ENCODE results near the gene NDRG3.
"Not testable (repeated sequence)": the region's sequence is repeated elsewhere in the genome, so short reads cannot be mapped to it uniquely, and the experiment has no call there.

NDRG3 gene

DNA sequence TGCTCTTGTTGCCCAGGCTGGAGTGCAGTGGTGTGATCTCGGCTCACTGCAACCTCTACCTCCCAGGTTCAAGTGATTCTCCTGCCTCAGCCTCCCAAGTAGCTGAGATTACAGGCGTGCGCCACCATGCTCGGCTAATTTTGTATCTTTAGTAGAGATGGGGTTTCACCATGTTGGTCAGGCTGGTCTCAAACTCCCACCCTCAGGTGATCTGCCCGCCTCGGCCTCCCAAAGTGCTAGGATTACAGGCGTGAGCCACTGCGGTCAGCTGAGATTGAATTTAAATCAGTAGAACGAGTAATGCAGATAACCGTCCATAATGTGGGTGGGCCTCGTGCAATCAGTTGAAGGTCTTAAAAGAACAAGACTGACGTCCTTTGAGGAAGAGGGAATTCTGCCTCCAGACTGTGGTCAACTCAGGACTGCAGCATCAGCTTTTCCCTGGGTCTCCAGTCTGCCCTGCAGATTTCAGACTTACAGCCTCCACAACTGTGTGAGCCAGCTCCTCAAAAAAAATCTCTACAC lies 107.0 kb downstream of the NDRG3 start:
- not testable (repeated sequence) for DNase-seq

DNA sequence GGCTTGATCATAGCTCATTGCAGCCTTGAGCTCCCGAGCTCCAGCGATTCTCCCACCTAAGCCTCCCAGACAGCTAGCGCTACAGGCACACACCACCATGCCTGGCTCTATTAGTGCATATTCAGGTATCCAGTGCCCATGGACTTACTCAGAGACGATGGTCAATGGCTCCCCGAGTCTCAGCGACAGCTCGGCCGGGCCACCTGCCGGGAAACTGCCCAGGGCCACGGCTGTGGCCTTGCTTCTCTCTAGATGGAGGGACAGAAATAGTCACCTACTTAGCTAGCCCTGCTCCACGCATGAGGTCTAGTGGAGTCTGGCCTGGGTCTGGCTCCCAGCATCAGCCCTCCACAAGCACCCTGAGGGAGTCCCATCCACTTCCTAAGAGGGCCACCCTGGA lies 111.5 kb downstream of the NDRG3 start:
- DNase-seq = no peak

GRCh38 chr20:36633285-36633772 lies 112.6 kb downstream of the NDRG3 start:
- no peak for DNase-seq

DNA sequence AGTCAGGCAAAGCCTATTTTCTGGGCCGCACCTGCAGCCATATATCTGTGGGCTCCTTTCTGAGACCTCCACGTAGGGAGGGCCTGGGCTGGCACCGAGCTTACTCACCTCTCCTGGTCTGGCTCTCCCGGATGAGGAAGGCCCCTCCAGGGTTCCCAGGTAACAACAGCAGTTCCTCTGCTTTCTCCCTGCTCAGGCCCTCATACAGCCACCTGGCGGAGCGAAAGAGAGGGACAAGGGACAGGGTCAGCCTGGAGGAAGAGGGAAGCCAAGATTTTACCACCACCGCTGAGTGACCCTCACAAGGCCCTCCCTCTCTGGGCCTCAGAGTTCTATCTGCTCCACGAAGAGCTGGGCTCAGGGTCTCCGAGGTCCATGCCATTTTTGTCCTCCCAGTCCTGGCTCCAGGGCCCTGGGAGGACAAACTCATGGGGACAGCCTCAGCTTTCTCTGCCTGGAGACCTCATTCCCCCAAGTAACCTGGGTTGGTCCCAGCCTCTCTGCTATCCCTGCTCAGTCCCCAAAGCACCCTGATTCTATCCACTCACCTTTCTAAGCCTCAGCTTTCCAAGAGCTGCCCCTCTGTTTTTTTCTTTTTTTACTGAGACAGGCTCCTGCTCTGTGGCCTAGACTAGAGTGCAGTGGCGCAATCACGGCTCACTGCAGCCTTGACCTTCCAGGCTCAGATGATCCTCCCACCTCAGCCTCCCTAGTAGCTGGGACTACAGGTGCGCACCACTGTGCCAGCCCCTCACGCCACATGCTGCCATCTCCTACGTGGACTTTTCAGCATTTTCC lies 113.2 kb downstream of the NDRG3 start:
- DNase-seq = no peak

DNA sequence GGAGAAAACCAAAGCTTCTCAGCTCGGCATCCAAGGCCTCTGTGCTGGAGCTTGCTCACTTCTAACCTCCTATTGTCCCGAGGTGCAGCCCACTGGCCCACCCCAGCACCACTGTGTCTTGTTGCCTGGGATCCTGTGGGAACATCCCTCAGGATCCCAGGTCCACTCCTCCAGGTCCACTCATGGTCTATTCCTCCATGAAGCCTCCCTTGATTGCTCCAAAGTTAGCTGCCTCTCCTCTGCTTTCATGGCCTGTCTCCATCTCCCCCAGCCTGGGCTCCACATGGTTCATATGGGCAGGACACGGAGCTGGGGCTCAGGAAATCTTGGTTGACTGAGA lies 113.8 kb downstream of the NDRG3 start:
- DNase-seq = no peak

DNA sequence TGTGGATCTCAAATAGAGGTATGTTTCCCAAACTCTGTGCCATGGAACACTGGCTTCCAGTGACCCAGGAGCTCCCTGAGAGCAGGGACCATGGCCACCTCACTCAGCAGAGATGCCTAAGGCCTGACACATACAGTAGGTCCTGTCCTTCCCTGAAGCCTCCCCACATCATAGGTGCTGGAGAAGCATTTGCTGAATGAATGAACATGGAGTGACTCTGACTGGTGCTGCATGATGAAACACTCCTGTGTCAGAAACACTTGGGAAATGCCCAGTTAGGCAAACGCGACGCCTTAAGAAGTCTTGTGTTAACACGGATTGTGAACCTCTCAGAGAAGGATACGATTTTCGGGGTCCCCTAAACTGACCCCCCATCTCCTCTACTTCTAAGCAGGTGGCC lies 114.2 kb downstream of the NDRG3 start:
- DNase-seq = no peak

DNA sequence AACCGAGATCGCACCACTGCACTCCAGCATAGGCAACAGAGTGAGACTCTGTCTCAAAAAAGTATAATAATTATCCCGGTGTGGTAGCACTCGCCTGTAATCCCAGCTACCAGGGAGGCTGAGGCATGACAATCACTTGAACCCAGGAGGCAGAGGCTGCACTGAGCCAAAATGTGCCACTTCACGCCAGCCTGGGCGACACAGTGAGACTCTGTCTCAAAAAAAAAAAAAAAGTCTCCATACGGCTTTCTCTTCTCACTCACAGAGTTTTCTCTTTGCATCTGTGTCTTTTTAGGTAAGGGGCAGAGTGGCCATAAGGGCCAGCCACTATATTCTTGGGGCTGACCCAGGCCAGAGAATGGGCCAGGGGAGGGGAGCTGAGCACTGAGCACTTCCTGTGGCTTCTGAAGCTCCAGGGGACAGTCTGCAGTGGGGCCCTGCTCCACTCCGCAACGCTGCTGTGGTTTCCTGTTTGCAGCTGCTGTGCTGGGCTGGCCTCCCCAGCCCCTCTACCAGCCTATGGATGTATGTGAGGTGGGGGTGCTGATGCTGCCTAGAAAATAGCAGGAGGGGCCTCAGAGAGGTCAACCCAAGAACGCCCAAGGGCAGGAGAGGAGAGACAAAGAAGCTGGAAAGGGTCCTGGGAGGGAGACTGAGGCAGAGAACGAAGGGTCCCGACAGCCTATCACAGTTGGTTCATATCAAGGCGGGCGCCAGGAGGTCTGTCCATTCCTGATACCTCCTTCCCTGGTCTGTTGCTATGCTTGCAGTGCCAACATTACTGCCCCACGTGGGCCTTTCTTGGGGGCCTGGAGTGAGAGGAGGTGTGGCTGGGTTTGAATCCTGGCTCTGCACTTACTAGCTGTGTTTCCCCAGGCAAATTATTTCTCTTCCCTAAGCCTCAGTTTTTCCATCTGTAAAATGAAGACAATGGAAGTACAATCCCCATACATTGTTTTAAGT lies 115.9 kb downstream of the NDRG3 start:
- DNase-seq = no peak

- DNase-seq = no peak
These were observed 117.8 kb downstream of the NDRG3 start for GRCh38 chr20:36628076-36628475.

DNA sequence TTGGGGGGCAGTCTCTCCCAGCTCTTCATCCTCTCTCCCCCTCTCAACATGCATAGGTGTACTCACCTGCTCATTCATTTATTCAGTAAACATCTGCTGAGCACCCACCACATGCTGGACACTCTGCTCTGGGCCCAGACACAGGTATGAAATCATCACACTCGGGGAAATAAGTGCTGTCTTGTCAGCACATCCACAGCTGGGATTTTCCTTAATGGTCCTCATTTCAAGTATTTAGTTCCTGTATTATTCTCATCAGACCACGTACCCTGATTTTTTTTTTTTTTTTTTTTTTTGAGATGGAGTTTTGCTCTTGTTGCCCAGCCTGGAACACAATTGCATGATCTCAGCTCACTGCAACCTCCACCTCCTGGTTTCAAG lies 121.0 kb downstream of the NDRG3 start:
- DNase-seq = no peak

- no peak for DNase-seq
These were observed 121.6 kb downstream of the NDRG3 start for GRCh38 chr20:36624068-36624943.

- DNase-seq = no peak
These were observed 122.4 kb downstream of the NDRG3 start for GRCh38 chr20:36623444-36623843.

DNA sequence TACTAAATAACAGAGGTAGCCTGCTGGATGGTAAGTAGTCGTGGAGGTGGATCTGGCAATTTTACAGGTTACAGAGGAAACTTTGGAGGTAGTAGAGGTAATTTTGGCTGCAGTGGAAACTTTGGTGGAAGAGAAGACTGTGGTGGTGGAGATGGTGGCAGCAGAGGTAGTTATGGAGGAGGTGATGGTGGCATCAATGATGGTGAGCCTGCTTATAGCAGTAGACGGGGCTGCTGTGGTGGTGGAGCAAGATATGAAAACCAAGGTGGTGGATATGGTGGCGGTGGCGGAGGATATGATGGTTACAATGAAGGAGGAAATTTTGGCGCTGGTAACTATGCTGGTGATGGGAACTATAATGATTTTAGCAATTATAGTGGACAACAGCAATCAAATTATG lies 125.0 kb downstream of the NDRG3 start:
- DNase-seq = no peak

- peak in 1 of 2 experiments; percentile 57 for DNase-seq
These were observed 130.9 kb downstream of the NDRG3 start for GRCh38 chr20:36614781-36615557.

GRCh38 chr20:36613974-36614373 lies 131.9 kb downstream of the NDRG3 start:
- no peak for DNase-seq

DNA sequence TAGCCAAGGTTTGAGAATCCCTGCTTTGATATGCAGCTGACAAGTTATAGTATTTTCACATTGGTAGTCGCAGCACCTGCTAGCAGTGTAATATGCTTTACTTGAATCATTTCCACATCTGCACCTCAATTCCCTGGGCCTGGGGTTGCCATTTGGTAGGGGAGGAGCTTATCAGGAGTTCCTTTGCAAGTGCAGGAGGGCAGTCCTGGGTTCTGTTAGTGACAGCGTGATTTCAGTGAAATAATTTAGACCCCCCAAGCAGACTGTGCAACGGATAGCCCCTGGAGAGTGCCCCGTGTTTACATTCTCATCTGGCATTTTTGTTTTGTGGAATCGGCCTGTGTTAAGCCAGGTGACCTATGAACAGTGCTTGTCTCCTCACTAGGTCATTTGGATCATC lies 134.3 kb downstream of the NDRG3 start:
- DNase-seq = no peak

DNA sequence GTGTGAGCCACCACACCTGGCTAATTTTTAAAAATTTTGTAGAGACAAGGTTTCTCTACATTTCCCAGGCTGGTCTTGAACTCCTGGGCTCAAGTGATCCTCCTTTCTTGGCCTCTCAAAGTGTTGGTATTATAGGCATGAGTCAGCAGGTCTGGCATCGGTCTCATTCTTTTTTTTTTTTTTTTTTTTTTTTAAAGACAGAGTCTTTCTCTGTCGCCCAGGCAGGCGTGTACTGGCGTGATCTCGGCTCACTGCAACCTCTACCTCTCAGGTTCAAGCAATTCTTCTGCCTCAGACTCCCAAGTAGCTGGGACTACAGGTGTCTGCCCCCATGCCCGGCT lies 137.5 kb downstream of the NDRG3 start:
- not testable (repeated sequence) for DNase-seq

DNA sequence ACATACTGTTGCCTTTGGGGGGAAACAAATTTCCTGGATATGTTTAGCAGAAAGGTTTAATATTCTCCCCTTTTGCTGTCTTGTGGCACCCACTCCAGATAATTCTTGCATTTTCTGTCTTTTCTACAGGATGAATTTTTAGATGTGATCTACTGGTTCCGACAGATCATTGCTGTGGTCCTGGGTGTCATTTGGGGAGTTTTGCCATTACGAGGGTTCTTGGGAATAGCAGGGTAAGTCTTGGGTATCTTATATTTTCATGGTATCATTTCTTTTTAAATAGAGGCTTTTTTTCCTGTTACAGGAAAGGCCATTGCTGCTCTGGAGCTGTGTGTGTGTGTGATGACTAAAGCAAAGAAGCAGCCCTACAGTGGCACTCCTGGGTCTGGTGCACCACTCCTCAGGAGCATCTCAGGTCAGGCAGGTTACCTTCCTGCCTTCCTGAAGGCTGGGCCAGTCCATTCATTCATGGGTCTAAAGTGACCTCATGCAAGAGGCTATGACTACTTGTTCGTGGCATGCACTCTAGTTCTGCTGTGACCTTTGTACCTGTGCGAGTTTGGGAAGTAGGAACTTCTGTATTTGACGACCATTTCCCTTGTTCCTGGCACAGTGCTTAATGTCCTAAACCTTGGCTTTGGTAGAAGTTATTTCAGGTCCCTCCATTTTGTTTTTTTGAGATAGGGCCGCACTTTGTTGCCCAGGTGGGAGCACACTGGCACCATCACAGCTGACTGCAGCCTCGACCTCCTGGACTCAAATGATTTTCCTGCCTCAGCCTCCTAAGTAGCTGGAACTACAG lies 138.1 kb downstream of the NDRG3 start:
- DNase-seq = no peak

DNA sequence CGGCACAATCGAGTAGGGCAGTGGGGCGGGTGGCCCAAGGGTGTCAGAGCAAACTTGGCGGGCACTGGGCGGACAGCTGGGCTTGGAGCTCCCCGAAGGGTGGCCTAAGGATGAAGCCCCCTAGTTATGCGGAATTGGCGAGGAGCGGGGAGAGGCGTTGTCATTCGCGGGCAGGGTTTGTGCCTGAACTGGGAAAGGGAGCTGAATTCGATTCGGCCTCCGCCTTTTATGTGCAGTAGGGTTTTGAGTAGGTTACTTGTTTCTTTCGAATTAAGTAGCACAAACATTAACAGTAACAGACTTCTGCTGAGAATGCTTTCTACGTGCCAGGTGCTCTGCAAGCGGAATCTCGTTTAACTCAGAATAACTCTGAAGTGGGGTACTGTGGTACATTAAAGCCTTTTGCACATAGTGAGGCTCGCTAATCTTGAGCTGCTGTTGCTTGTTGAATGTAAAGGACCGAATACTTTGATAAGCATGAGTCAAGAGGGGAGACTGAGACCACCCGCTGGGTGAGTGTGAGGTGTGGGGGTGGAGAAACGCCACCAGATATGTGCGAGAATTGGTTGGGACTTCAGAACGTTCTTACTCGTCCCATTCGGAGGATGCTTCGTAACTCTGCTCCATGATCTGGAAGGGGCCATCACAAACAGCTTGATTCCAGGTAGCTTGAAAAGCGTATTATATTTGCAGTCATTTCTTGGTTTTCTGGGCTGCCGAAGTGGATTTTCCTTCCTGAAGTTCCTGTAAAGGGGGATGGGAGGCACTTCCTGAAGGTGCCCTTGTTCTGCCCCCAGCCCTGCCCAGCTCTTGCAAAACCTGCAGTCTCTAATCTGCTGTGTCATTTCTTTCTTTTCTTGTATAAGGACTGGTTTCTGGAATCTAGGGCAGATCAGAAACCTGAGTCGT lies 139.5 kb downstream of the NDRG3 start:
- DNase-seq = no peak

GRCh38 chr20:36605399-36606157 lies 140.3 kb downstream of the NDRG3 start, which contains the start of gene RAB5IF:
RAB5IF (plus strand) TSS chr20:36605779; CDS start chr20:36605952, 173 bp downstream.
- DNase-seq = peak; percentile 81 to 87
